ENCODE results near the gene SPG21.
A peak's percentile ranks its signal among the peaks of the same experiment; 100 is the strongest.
"Not testable (repeated sequence)": the region's sequence is repeated elsewhere in the genome, so short reads cannot be mapped to it uniquely, and the experiment has no call there.

SPG21 gene

GRCh38 chr15:64989416-64990167, at the start of gene SPG21:
Gene SPG21 (minus strand): TSS chr15:64989914. CDS start chr15:64983569, 6,345 bp downstream.
- peak; percentile 97 for DNase-seq

GRCh38 chr15:65038836-65039235, 49.1 kb upstream of the SPG21 start:
- no peak for DNase-seq

GRCh38 chr15:65038428-65038827, 48.7 kb upstream of the SPG21 start:
- DNase-seq, result no peak

GRCh38 chr15:65037309-65037708, 47.6 kb upstream of the SPG21 start:
- DNase-seq, result no peak

GRCh38 chr15:65034719-65035118, 45.0 kb upstream of the SPG21 start:
- DNase-seq, result no peak

GRCh38 chr15:65033659-65034269, 44.0 kb upstream of the SPG21 start:
- DNase-seq, result no peak

- DNase-seq, result peak; percentile 74
Measured at GRCh38 chr15:65032801-65033537, 43.3 kb upstream of the SPG21 start.

- no peak for DNase-seq
Measured at GRCh38 chr15:65029736-65030208, 40.1 kb upstream of the SPG21 start.

- peak; percentile 98 for DNase-seq
Measured at GRCh38 chr15:65028921-65029735, 39.4 kb upstream of the SPG21 start, which contains the start of gene MTFMT. Gene MTFMT (minus strand): TSS chr15:65029639. CDS start chr15:65029613, 26 bp downstream.

- DNase-seq, result no peak
Measured at GRCh38 chr15:65028338-65028737, 38.6 kb upstream of the SPG21 start.

GRCh38 chr15:65027593-65027992, 37.9 kb upstream of the SPG21 start:
- DNase-seq, result no peak

- no peak for DNase-seq
Measured at GRCh38 chr15:65026756-65027155, 37.0 kb upstream of the SPG21 start.

GRCh38 chr15:65021488-65021887, 31.8 kb upstream of the SPG21 start:
- DNase-seq, result no peak

GRCh38 chr15:65020419-65020818, 30.7 kb upstream of the SPG21 start:
- no peak for DNase-seq

- not testable (repeated sequence) for DNase-seq
Measured at GRCh38 chr15:65011198-65011597, 21.5 kb upstream of the SPG21 start.

GRCh38 chr15:65008983-65009382, 19.3 kb upstream of the SPG21 start:
- DNase-seq, result no peak

GRCh38 chr15:65006876-65007275, 17.2 kb upstream of the SPG21 start:
- no peak for DNase-seq

- DNase-seq, result no peak
Measured at GRCh38 chr15:65004993-65005392, 15.3 kb upstream of the SPG21 start.

- no peak for DNase-seq
Measured at GRCh38 chr15:64997745-64998375, 8.1 kb upstream of the SPG21 start.

- no peak for DNase-seq
Measured at GRCh38 chr15:64997066-64997465, 7.4 kb upstream of the SPG21 start.

GRCh38 chr15:64993290-64993689, 3.6 kb upstream of the SPG21 start:
- no peak for DNase-seq

GRCh38 chr15:64991536-64992135, 1.9 kb upstream of the SPG21 start:
- no peak for DNase-seq
